Medulla oblongata (tissue), 1 donor: Measurements from ENCODE around the gene SPANXA1.
"Not testable (repeated sequence)": the region's sequence is repeated elsewhere in the genome, so short reads cannot be mapped to it uniquely, and the experiment has no call there.

Experiments used
- DNase-seq: peaks from one replicate; pipeline ENCODE4 v3.0.0-alpha.2; 2015; ENCODE audit errors: extremely low spot score

Gene SPANXA1, protein sequence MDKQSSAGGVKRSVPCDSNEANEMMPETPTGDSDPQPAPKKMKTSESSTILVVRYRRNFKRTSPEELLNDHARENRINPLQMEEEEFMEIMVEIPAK

GRCh38 chrX:141584638-141585037 is at the start of gene SPANXA1:
TSS of gene SPANXA1 (minus strand) at chrX:141584738. CDS start at chrX:141584678, 60 bp downstream.
- DNase-seq, result not testable (repeated sequence)

GRCh38 chrX:141632124-141632523 is 47.6 kb upstream of the SPANXA1 start:
- DNase-seq, result no peak

DNA sequence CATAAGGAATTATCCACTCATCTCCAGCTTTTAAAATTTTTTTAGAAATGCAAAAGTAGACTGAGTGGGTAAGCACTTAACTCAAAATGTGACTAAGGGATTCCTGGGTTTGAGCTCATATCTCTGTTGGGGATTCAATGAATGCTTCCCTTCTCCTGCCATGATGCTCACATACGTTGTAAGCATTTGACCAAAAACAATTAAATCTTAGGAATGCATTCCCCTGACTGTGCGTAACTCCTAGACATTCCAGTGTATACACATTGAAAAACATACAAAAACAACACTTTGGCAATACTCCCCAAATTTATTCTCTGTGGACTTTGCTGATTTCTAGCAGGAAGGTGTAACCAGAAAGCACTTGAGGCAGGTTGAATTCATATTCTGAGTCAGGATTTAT is 34.8 kb upstream of the SPANXA1 start:
- no peak for DNase-seq

- DNase-seq, result no peak
Observed at GRCh38 chrX:141609111-141609510, 24.6 kb upstream of the SPANXA1 start.

DNA sequence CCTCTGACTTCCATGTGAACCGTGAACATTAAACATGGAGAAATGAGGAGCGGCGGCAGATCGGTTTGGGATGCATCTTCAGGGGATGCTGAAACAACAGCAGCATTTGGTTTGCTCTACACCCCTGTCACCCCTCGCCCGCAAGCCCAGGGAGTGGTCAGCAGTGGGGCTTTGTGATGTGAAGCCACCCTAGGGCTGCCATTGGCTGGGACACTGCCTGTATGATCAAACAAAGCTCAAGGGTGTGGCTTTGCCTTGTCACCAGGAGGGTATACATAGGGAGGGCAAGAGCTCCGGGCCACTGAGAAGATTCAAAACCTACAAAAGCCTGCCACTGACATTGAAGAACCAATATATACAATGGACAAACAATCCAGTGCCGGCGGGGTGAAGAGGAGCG is 4.9 kb upstream of the SPANXA1 start, which contains the start of gene SPANXA2:
SPANXA2 (plus strand) TSS at position 301 of the 400 bp plus-strand sequence; CDS start at position 361, 60 bp downstream.
- not testable (repeated sequence) for DNase-seq

DNA sequence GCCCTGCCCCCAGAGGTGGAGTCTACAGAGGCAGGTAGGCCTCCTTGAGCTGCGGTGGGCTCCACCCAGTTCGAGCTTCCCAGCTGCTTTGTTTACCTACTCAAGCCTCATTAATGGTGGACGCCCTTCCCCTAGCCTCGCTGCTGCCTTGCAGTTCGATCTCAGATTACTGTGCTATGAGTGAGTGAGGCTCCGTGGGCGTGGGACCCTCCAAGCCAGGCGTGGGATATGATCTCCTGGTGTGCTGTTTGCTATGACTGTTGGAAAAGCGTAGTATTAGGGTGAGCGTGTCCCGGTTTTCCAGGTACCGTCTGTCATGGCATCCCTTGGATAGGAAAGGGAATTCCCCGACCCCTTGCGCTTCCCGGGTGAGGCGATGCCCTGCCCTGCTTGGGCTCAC is 42.0 kb downstream of the SPANXA1 start:
- DNase-seq, result not testable (repeated sequence)
